22Rv1 (cell line): ENCODE data around the gene HCFC1R1.

Experiments
- ZFX ChIP-seq: fragments of 450-650 bp; IDR thresholded peaks from 2 replicates; pipeline ENCODE4 v1.6.1; 2017; ENCODE audit warnings: antibody characterized with exemption, borderline replicate concordance
- TF ChIP-seq, protein P1 (sequence below): fragments of 450-650 bp; IDR thresholded peaks from 2 replicates; pipeline ENCODE4 v1.5.1; 2017; ENCODE audit warnings: mild to moderate bottlenecking

DNA sequence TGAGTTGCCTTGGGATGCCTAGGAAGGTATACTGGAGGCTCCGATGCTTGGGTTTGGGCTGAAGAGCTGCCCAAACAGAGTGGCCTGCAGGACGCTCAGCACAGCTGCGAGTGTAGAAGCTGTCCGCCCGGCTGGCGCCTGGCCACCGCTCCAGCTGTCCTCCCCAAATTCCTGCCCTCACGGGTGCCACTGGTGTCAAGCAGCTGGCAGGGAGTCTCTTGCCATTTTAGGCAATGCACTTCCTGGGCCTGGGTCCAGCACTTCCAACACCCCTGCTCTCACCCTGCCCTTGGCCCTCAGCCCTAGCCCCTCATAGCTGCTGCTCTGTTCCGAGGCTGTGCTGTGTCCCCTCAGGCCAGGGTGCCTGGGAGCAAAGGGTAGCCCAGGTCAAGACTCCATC, 38.3 kb downstream of the HCFC1R1 start:
- TF ChIP-seq, protein P1, sequence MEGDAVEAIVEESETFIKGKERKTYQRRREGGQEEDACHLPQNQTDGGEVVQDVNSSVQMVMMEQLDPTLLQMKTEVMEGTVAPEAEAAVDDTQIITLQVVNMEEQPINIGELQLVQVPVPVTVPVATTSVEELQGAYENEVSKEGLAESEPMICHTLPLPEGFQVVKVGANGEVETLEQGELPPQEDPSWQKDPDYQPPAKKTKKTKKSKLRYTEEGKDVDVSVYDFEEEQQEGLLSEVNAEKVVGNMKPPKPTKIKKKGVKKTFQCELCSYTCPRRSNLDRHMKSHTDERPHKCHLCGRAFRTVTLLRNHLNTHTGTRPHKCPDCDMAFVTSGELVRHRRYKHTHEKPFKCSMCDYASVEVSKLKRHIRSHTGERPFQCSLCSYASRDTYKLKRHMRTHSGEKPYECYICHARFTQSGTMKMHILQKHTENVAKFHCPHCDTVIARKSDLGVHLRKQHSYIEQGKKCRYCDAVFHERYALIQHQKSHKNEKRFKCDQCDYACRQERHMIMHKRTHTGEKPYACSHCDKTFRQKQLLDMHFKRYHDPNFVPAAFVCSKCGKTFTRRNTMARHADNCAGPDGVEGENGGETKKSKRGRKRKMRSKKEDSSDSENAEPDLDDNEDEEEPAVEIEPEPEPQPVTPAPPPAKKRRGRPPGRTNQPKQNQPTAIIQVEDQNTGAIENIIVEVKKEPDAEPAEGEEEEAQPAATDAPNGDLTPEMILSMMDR: no peak
- no peak for TF ChIP-seq ZFX
